ENCODE data around the gene XK.

DNA sequence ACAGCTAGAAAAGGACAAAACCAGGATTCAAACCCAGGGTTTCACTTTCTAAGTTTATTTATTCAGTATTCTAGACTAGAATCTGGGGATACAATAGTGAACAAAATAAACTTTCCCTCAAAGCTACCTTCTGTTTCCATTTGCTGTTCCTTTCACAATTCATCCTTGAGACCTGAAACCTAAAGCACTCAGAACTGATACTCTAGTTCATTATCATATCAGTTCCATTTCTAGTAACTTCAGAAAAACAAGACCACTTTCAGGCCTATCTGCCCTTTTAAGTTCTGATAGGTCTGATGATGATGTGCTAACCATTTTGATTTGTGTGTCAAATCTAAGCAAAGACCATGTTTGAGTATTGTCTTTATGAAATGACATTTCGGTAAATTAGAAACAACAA is 7.8 kb upstream of the XK start:
- TF ChIP-seq, protein P1, sequence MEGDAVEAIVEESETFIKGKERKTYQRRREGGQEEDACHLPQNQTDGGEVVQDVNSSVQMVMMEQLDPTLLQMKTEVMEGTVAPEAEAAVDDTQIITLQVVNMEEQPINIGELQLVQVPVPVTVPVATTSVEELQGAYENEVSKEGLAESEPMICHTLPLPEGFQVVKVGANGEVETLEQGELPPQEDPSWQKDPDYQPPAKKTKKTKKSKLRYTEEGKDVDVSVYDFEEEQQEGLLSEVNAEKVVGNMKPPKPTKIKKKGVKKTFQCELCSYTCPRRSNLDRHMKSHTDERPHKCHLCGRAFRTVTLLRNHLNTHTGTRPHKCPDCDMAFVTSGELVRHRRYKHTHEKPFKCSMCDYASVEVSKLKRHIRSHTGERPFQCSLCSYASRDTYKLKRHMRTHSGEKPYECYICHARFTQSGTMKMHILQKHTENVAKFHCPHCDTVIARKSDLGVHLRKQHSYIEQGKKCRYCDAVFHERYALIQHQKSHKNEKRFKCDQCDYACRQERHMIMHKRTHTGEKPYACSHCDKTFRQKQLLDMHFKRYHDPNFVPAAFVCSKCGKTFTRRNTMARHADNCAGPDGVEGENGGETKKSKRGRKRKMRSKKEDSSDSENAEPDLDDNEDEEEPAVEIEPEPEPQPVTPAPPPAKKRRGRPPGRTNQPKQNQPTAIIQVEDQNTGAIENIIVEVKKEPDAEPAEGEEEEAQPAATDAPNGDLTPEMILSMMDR (conservative IDR thresholded peaks at IDR 0.05 in 1 of 2, IDR thresholded peaks at IDR 0.05 in 1 of 2; ENCODE audit: extremely low read depth in 1 of 2, insufficient read depth in 1 of 2, low read depth in 1 of 2, low read length in 2 of 2), result no peak
- TF ChIP-seq EZH2 (IDR thresholded peaks at IDR 0.05; ENCODE audit: borderline replicate concordance, low read length), result no peak

All from mammary epithelial cell (primary cell).